Astrocyte of the hippocampus (primary cell): ENCODE results near the gene RHOT2.

ENCODE experiments used
- DNase-seq: peaks from one replicate; pipeline ENCODE4 v3.0.0; 2011; ENCODE audit warnings: low read depth, low spot score

The RHOT2 gene

DNA sequence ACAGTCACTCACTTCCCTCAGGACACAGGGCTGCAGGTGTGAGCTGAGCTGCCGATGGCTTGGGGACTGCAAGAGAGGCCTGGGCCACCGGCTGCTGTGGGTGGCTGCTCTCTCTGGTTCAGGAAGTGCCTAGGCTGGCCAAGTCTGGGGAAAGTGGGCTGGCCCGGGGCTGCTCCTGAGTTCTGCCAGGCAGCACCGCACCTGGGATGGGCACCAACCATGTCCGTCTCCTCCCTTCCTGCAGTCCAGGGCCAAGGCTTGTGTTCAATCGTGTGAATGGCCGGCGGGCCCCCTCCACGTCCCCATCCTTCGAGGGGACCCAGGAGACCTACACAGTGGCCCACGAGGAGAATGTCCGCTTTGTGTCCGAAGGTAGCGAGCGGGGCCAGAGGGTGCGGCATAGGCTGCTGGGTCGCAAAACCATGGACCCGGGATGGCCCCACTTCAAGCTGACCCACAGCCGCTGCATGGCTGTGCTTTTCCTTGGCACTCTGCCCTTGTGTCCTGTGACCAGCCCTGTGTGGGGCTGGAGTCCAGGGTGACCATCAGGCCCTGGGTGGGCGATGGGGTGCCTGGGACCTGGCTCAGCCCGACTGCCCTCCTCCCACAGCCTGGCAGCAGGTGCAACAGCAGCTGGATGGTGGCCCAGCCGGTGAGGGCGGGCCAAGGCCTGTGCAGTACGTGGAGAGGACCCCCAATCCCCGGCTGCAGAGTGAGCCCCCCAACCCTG lies 20.6 kb upstream of the RHOT2 start:
- DNase-seq = no peak

DNA sequence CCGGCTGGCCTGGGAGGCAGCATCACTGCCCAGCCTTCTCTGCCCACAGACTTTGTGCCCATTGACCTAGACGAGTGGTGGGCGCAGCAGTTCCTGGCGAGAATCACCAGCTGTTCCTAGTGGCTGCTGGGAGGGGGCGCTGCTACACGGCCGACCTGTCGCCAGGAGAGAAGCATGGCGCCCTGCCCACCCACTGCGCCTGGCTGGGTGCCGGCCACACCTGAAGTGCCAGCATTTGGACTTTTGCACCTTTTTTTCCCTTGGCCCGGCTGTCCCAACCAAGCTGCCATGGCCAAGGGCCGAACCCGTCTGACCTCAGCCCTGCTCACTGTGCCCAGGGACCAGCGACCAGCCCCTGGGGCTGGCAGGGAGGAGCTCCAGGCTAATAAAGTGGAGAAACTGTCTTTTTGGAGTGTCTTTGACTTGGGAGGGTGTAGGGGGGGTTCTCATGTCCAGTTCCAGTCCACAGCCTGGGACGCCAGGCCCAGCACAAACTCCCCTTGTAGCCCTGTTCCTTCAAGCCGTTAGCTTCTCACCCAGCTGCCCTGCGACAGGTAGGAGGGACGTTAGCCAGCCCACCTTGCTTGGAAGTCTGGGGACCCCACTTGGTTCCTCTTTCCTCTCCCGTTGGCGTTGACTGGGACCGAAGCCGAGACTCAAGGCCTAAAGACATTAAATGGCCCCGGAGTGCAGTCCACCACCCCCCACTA lies 19.7 kb upstream of the RHOT2 start:
- peak; percentile 62 for DNase-seq

DNA sequence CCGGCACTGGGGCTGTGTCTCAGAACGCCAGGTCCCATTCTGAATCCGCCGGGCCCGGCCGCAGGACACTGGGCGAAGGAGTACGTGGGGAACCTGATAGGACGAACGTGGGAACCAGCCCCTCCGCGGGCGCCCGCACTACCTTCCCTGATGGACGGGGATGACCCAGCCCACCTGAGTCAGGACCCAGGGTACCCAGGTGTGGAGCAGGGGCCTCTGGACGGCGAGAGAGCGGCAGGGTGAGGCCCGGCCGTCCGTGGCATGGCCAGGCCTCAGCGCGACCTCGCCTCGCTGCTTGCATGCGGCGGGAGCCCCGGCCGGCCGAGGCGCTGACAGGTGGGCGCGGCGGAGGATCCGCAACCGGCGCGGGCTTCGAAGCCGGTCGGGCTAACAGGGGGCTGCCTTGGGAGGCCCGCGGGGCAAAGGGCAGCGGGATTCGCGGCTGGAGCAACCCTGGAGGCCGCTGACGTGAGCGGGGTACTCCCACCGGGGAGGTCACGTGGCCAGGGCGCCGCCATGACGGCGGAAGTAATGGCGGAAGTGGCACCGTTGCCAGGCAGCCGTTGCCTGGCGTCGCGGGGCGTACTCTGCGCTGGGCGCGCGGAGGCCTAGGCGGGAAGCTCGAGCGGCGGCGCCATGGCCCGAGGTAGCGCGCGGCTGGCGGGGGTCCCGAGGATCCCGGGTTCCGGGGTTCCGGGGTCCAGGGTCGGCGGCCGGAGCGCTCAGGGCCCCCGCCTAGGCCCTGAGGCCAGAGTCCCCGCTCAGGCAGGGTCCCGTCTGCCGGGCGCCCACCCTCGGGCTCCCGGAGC lies 18.9 kb upstream of the RHOT2 start, which contains the start of gene WDR90:
WDR90 (plus strand) TSS at position 585 of the 809 bp plus-strand sequence; CDS start at position 637, 52 bp downstream.
- peak; percentile 97 for DNase-seq

DNA sequence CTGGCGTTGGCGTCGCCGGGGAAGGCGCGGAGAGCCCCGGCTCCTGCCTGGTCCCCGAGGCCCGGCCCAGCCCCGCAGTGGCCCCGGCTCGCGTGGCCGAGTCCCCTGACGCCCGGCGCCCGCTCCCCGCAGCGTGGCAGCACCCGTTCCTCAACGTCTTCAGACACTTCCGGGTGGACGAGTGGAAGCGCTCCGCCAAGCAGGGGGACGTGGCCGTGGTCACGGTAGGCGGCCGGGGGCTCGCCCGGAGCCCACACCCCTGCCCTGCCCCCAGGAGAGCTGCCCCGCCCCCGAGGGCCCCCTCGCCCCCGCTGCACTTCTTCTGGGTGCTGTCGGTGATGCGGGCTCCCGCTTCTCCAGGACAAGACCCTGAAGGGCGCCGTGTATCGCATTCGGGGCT lies 18.3 kb upstream of the RHOT2 start:
- no peak for DNase-seq

DNA sequence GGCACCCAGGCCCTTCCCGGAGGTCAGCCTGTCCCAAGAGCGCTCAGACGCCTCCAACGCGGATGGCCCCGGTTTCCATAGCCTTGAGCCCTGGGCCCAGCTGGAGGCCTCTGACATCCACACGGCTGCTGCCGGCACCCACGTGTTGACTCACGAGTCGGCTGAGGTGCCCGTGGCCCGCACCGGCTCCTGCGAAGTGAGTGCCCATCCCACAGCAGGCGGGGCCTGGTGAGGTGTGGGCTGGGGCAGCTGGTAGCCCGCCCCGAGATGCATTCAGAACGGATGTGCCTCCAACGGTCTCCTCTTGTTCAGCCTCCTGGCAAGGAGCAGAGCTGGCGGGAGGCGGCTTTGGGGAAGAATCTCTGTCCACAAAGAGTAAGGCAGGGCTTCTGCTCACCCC lies 16.1 kb upstream of the RHOT2 start:
- DNase-seq = no peak

DNA sequence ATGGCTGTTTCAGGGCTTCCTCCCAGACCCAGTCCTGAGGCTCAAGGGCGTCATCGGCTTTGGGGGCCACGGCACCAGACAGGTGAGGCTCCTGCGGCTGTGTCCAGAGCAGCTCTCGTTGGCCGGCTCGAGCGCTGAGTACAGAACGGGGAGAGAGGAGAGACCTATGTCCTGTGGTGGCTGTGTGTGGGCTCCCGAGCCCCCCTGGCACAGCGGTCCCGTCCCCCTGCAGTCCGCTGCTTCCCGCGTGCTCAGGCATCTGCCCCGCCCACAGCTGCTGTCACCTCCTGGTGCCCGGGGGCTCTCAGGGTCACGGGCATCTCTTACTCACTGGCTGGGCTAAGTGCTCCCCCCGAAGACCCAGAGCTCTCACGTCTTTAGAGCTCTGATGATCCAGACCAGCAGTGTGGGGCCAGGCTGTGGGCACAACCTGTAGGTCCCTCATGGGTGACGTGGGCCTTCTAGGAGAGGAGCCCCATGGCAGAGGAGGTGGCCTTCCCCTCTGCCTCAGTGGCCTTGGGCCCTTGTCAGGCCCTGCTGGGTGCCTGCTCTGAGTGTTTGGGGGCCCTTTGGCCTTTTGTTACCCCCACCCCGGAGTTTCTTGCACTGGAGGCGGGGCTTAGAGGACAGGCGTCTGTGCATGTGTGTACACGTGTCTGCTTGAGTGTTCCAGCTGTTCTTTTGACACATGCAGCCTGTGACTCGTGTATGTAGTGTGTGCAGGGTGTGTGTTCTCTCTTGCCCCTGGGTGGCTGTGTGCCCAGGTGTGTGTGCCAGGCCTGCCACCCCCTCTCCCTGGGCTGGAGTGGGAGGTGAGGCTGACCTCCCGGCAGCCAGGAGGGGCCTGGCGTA lies 15.3 kb upstream of the RHOT2 start:
- DNase-seq = no peak

DNA sequence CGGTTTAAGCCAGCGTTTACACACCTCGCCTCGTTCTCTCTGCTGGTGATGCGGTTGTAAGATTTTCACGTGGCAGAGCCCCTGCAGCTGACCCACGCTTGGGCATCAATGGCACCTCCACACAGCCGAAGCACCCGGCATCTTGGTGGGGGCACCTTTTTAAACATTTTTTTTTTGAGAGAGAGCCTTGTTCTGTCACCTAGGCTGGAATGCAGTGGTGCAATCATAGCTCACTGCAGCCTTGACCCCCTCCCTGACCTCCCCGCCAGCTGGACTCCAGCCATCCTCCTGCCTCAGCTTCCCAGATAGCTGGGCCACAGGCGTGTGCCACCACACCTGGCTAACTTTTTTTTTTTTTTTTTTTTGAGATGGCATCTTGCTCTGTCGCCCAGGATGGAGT lies 13.9 kb upstream of the RHOT2 start:
- no peak for DNase-seq

DNA sequence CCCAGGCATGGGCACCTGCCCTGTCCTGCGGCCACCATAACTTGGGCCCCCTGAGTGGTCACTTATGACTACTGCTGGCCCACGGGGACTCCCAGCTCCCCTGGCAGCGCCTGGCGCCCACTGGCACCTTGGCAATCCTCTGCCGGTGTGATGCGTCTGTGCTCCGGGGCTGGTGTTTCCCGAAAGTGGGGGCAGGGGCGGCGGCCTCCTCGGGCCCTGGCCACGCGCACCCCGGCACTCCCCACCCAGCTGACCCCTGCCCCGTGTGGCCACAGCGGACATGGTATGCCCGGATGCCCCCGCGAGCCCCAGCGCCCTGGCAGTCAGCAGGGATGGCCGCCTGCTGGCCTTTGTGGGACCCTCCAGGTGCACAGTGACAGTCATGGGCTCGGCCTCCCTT lies 10.4 kb upstream of the RHOT2 start:
- no peak for DNase-seq

DNA sequence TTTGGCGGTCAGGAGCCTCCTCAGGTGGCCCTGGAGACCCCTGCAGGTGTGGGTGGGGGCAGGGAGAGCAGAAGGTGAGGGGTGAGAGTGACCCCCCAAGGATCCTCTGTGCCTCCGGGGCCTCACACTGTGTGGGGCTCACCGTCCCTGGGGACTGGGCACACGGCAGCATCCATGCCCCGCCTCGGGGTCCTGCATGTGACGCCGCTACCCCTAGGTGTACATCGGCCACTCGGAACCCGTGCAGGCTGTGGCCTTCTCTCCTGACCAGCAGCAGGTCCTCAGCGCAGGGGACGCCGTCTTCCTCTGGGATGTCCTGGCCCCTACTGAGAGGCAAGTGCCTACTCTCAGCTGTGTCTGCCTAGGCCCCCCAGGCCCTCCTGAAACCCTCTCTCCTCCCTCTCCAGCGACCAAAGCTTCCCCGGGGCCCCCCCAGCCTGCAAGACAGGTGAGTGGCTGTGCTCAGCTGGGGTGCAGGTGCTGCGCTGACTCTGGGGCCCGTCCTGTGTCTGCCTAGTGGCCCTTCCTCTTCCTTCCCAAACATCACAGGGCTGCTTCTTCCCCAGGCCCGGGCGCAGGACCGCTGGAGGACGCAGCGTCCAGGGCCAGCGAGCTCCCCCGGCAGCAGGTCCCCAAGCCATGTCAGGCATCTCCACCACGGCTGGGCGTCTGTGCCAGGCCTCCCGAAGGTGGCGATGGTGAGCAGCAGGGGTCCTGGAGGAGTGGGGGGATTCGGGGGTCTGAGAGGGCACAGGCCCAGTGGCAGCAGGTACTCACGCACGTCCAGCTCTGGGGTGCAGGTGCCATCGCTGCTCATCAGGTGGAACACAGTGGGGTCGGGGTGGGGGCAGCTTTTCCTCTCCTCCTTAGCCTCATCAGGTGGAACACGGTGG lies 9.0 kb upstream of the RHOT2 start:
- DNase-seq = no peak

DNA sequence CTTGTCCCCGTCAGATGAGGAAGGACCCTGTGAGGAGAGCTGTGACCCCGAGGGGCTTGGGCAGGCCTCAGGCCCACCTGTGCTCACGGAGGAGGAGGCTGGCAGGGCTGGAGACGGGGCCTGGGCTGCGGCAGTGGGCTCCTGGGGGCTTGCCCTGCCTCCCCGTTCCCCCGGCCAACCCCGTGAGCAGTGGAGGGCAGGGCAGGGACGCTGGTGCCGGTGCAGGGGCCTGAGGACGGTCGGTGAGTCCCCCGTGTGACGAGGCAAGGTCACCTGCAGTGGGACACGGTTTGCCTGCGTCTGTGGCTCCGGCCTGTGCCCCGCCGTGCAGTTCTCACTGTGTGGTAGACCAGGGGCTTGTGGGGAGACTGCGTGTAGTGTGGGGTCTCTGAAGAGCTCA lies 8.3 kb upstream of the RHOT2 start:
- DNase-seq = no peak

DNA sequence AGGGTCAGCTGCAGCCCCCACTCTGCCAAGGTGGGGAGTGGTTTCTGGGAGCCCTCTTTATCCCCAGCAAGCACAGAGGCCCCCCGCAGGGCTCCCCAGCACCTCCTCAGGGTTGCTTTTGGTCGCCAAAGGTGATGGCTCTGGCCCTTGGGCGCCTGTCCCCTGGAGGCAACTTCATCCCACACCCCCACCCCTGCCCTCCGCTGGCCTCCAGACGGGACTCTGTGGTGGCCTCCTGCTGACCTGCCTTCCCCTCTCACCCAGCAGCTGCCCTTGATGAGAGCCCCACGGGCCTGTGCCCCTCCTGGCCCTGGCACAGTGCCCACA lies 7.8 kb upstream of the RHOT2 start:
- DNase-seq = no peak

DNA sequence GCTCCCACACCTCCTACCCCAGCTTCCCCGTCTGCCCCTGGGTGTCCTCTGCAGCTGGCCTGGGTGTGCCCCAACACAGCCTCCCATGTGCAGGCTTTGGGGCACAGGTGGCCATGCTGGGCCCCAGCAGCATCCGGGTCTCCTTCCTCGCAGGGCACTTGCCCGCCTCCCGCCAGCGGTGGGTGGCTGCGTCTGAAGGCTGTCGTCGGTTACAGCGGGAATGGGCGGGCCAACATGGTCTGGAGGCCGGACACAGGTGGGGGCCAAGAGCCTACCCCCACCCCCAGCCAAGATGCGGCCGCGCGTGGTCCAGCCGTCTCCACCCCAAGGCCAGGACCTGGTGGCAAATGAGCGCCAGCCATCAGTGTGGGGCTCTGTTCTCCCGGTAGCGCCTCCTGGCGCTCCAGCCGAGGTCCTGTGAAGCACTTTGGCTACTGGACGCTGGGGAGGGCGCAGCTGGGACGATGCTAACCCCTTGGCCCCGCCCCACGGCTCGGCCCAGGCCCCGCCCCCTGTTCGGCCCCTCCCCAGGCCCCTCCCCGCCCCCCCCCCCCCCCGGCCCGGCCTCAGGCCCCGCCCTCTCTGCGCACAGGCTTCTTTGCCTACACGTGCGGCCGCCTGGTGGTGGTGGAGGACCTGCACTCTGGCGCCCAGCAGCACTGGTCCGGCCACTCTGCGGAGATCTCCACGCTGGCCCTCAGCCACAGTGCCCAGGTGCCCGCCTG lies 7.3 kb upstream of the RHOT2 start:
- DNase-seq = peak; percentile 90

DNA sequence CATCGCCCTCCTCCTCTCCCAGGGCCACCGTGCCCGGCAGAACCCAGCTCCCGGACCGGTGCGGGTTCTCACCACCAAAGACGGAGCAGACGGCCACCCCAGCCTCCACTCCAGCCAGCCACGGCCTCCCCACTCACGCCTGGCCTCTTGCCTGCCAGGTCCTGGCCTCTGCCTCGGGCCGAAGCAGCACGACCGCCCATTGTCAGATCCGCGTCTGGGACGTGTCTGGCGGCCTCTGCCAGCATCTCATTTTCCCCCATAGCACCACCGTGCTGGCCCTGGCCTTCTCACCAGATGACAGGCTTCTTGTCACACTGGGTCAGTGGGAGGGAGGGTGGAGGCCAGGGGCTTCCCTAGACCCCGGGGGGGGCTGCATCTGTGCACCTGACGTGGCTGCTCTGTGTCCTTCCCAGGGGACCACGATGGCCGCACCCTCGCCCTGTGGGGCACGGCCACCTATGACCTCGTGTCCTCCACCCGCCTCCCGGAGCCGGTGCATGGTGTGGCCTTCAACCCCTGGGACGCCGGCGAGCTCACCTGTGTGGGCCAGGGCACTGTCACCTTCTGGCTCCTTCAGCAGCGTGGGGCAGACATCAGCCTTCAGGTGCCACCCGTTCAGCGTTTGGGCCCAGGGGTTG lies 6.6 kb upstream of the RHOT2 start:
- DNase-seq = no peak

DNA sequence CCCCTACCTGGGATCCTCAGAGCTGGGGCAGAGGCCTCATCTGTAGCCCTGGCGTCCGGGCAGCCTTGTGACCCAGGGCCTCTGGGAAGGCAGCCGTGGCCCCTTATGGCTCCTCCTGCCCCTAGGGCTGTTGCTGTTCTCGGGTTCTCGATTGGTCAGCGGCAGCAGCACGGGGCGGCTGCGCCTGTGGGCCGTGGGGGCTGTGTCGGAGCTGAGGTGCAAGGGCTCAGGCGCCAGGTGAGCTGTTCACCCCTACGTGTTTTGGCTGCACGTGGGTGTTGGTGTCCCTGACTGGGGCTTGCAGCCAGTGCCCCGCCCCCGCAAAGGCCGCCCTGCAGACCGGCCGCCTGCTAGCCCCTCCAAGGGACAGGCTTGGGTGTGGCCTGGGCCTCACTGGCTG lies 5.8 kb upstream of the RHOT2 start:
- DNase-seq = no peak

DNA sequence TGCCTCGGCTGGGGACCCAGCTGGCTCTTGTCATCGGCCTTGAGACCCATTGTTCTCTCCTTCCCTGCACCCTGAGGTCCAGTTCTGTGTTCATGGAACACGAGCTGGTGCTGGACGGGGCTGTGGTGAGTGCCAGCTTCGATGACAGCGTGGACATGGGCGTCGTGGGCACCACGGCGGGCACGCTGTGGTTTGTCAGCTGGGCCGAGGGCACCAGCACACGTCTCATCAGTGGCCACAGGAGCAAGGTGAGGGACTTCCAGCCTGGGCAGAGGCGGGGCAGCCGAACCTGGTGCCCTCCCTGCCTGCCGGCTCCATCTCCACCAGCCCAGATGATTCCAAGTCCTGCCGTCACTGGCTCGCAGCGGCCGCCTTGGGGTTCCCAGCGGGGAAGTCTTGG lies 5.3 kb upstream of the RHOT2 start:
- no peak for DNase-seq

DNA sequence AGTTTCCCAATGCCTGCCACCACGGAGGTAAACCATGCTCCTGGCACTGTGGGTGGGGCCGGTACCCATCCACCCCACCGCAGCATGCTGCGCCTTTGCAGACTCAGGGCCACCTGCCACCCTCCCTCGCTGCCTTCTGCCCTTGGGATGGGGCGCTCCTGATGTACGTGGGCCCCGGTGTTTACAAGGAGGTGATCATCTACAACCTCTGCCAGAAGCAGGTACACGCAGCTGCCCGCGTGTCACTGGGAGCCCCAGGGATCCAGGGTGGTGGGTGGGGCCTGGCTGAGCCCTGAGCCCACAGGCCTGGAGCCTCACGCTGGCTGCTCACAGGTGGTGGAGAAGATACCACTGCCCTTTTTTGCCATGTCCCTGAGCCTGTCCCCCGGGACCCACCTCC lies 1.4 kb upstream of the RHOT2 start:
- DNase-seq = no peak

DNA sequence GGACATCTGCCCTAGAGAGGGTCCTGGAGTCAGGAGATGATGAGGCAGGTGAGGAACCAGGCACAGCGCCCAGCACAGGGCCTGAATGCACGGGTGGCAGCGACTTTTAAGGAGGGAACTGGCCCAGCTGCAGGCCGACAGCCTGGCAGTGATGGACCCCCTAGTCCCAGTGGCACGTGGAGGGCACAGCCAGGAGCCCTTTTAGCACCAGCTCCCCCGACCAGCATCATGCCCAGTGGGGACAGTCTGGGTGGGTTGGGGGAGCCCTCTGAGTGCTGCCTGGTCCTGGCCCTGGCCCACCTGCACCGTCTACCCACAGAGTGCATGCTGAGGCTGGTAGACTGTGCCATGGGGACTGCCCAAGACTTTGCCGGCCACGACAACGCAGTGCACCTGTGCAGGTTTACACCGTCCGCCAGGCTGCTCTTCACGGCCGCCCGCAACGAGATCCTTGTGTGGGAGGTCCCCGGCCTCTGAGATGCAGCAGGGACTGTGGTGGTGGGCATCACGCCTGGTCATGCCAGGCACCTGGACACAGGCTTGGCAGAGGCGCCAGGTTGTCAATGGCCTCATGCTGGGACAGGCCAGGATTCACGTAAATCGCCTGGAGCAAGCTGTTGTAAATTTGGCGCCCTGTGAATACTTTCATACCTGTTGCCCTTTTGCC lies 686 bp upstream of the RHOT2 start:
- DNase-seq = no peak

DNA sequence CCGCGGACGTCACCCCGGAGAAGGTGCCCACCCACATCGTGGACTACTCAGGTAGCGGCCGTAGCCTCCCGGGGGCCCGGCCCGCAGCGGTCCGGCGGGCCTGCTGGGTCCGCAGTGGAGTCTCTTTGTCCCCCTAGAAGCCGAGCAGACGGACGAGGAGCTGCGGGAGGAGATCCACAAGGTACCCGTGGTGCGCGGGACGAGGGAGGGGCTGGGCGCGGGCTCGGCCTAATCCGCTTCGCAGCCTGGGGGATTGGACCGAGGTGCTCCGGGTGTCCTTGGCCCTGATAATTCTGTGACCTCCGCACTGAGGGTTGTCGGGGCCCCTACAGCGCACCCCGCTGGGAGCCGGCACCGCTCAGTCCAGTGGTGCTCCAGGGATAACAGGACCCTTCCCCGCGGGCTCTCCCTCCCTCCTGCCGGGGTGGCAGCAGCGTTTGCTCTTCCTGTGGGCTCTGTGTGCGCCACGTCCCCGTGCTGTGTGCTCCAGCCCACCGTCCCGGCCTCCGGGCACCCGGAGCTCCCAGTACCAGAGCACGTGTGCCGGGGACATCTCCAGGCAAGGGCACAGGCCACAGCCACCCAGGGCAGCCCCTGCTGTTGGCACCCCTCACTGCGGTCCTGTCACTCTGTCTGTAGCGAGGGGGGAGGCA lies 713 bp downstream of the RHOT2 start:
- DNase-seq = peak; percentile 51
